AG04450 (cell line): Measurements from ENCODE around the gene ZNF616. TPM values are rescaled to one million over a fixed set of nuclear protein-coding genes. Genes with fewer than 3 reads are reported as not detected.
A peak's percentile ranks its signal among the peaks of the same experiment; 100 is the strongest.

Experiments used
- CTCF ChIA-PET: fragments of 300-600, 350-600 bp; formaldehyde crosslinking; extraction: SDS; loops from one replicate; lab custom pipeline; 2022; ENCODE audit warnings: antibody characterized with exemption, inconsistent platforms; lab: Charles Lee
- POLR2A ChIA-PET: fragments of 350-600 bp; formaldehyde crosslinking; extraction: SDS; loops from one replicate; lab custom pipeline; 2021; ENCODE audit warnings: antibody characterized with exemption, inconsistent platforms; lab: Yijun Ruan, JAX
- DNase-seq: peaks from one replicate; pipeline ENCODE4 v3.0.0-alpha.2; 2011; ENCODE audit warnings: low read depth, low spot score
- H3K27ac ChIP-seq: one replicate; pipeline ENCODE4 v1.5.1; 2012; ENCODE audit warnings: low read depth, low read length, control low read depth
- H3K27me3 ChIP-seq: one replicate; pipeline ENCODE4 v1.6.0; 2012; ENCODE audit warnings: low read length; ENCODE audit not compliant: control insufficient read depth, insufficient read depth
- H3K4me3 ChIP-seq: 2 replicates; pipeline ENCODE4 v1.5.1; 2011; ENCODE audit warnings: mild to moderate bottlenecking, low read depth, low read length, control low read depth
- H3K9me3 ChIP-seq: 2 replicates; pipeline ENCODE4 v1.5.1; 2012; ENCODE audit warnings: low read length; ENCODE audit not compliant: control insufficient read depth, insufficient read depth
- polyA minus RNA-seq: library from RNA; depleted of rRNA, polyadenylated mRNA; stranded (reverse); fragments of >200 nt; gene quantifications from 2 replicates; pipeline ENCODE4 v1.2.3, GENCODE V29; 2011; rRNA and poly(A)+ RNA removed
- polyA plus RNA-seq: library from polyadenylated mRNA; depleted of rRNA; stranded (reverse); fragments of >200 nt; gene quantifications from 2 replicates; pipeline ENCODE4 v1.2.3, GENCODE V29; 2011; rRNA removed
- TF ChIP-seq, protein P1 (sequence below): IDR thresholded peaks from 2 replicates; pipeline ENCODE4 v1.5.1; 2011; ENCODE audit warnings: low read depth, low read length, control low read depth, inconsistent platforms

The ZNF616 gene
- polyA plus RNA-seq (5.5 and 6.2 TPM in 2 replicates), polyA minus RNA-seq (9.1 and 13.9 TPM in 2 replicates)

DNA sequence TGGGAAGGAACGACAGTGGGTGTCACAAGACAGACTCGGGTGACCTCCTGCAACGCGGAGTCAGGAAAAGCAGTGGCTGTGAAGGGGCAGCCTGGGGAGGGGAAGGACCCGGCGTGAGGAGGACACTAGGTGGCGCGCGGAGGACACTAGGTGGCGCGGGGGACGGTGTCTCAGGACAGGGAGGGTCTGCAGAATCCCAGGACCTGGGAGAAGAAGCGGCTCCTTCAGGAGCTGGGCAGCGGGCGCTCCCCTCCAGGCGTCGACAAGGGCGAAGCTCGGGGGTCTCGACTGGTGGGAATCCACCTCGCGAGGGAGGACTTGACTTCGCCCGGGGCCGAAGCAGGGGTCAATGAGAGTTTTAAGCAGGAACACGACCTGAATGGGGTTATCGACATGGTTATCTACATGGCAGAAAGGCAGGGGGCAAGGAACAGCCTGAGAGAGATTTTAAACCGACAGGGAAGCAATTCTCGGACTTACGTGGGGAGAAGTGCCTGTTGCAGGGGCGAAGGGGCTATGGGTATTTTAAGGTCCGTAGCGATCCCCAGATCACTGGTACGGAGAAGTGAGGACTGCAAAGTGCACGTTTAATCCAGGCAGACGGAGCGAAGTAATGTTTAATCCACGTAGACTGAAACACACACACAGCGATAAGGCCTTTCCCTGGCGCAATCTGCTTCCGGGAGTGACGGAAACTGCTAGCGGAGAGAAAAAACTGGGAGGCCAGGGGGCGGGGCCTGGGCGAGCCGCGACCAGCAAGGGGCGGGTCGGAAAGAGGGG is at the start of gene ZNF616:
Gene ZNF616, minus strand, starts transcription at position 687 of the 780 bp plus-strand sequence. CDS start 9,426 bp downstream, outside the sequence.
- POLR2A ChIA-PET: interaction anchor here (1.9 kb wide), 1 partner anchor 50 kb away, joined by 5 read pairs; the partner anchor contains the start of gene PPP2R1A

DNA sequence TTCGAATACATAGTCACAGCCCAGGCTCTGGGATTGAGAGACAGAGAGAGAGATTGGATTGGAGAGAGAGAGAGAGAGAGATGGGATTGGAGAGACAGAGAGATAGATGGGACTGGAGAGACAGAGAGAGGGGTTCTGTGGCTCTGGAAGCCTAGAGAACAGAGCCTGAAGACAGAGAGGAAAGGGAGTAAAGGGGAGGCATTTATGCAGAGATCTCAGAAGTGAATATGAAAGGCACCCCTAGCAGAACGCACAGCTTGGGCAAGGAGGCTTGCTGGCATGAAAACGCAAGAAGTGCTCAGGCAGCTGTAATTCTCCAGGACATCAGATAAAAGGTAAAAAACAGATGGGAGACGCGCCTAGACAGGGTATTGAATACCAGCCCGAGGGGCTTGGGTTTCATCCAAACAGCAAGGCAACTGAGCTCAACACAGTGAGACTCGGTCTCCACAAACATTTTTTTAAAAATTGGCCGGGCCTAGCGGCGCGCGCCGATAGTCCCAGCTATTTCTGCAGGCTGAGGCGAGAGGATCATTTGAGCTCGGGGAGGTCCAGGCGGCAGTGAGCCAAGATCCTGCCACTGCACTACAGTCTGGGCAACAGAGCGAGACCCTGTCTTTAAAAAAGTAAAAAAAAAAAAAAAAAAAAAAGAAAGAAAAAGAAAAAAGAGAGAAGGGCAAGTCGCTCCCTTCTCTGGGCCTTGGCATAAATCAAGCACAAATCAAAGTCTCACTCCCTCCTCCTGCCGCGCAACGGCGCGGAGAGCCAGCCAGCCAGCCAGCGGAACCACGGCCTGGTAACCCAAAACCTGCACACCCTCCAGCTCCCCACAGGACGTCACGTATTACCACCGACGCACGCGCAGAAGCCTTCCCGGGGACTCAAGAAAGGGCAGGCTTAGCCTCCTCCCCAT is 49.3 kb upstream of the ZNF616 start:
- DNase-seq: peak; percentile 30
- TF ChIP-seq, protein P1, sequence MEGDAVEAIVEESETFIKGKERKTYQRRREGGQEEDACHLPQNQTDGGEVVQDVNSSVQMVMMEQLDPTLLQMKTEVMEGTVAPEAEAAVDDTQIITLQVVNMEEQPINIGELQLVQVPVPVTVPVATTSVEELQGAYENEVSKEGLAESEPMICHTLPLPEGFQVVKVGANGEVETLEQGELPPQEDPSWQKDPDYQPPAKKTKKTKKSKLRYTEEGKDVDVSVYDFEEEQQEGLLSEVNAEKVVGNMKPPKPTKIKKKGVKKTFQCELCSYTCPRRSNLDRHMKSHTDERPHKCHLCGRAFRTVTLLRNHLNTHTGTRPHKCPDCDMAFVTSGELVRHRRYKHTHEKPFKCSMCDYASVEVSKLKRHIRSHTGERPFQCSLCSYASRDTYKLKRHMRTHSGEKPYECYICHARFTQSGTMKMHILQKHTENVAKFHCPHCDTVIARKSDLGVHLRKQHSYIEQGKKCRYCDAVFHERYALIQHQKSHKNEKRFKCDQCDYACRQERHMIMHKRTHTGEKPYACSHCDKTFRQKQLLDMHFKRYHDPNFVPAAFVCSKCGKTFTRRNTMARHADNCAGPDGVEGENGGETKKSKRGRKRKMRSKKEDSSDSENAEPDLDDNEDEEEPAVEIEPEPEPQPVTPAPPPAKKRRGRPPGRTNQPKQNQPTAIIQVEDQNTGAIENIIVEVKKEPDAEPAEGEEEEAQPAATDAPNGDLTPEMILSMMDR: no peak
- Histone ChIP-seq H3K4me3 (peak overlapping the region; percentile 46), H3K27ac (peak overlapping the region; percentile 88), H3K27me3 (no peaks in the 10 kb centered on the region), H3K9me3 (no peaks in the 10 kb centered on the region)
- ChIA-PET CTCF (interaction anchor here (0.6 to 0.9 kb wide), 5 partner anchors 45 to 339 kb away, joined by 3 to 4 read pairs (median 3); partner anchors contain the start of gene ZNF616), POLR2A (interaction anchor here (0.5 to 1.7 kb wide), 17 partner anchors 10 to 1006 kb away, joined by 3 to 11 read pairs (median 4); partner anchors contain the start of genes ZNF616 and ZNF836)

More for the DNA sequence above, at the start of gene ZNF616:
- DNase-seq: peak; percentile 81
- peaks cover 37% of the 10 kb centered on the region for H3K9me3 ChIP-seq
- CTCF ChIA-PET: interaction anchor here (0.6 to 4.3 kb wide), 6 partner anchors 15 to 197 kb away, joined by 3 to 37 read pairs (median 3); partner anchors contain the start of gene ZNF610
- H3K27ac ChIP-seq: peak within 1 kb of the TSS; percentile 87
- H3K27me3 ChIP-seq: no peaks in the 10 kb centered on the region
- TF ChIP-seq, protein P1: peak; percentile 69
- peak within 1 kb of the TSS; percentile 75 for H3K4me3 ChIP-seq

DNA sequence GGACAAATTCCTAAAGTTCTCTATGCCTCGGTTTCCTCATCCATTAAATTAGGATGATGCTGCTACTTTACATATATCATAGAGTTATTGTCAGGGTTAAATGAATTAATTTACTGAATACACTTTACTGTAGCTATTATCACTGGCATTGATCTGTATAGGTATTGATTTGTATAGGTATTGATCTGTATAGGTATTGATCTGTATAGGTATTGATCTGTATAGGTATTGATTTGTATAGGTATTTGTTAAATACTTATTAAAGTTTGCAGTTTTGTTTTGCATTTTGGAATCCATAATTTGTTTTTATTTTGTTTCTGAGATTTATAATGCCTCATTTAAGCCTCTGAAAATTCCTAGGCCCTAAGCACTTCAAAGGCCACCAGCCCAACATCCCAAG is 47.7 kb upstream of the ZNF616 start:
- H3K27ac ChIP-seq: no peak overlapping the region
- POLR2A ChIA-PET: no interaction called here
- CTCF ChIA-PET: interaction anchor here (1.0 kb wide), 1 partner anchor 48 kb away, joined by 3 read pairs; the partner anchor contains the start of gene ZNF616
- H3K4me3 ChIP-seq: no peak overlapping the region
- no peaks in the 10 kb centered on the region for H3K27me3 ChIP-seq
- no peaks in the 10 kb centered on the region for H3K9me3 ChIP-seq
- TF ChIP-seq, protein P1: no peak
- no peak for DNase-seq

DNA sequence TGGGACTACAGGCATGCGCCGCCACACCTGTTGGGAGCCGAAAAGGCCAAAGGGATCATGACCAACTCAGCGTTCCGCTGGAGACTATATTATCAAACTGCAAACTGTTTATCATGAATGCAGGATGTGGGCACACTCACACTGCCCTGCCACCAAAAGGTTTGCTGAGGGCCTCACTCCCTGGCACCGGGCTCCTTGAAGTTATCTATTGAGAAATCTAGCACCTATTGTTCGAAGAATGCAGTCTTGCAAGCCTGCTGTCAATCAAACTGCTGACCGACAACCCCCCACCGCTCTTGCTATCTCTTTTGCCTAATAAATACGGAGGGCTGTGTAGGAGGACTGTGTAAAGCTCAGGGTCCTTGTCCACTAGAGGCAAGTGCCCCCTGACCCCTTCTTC is 36.8 kb upstream of the ZNF616 start:
- TF ChIP-seq, protein P1: no peak
- POLR2A ChIA-PET: interaction anchor here (1.1 kb wide), 1 partner anchor 13 kb away, joined by 4 read pairs; no protein-coding TSS in a partner anchor
- Histone ChIP-seq H3K27ac (no peak overlapping the region), H3K9me3 (peaks cover 22% of the 10 kb centered on the region; the same call in 1 of the 2 replicates), H3K4me3 (no peak overlapping the region), H3K27me3 (no peaks in the 10 kb centered on the region)
- DNase-seq: no peak
- CTCF ChIA-PET: no interaction called here
